Neural progenitor cell (in vitro differentiated cells): ENCODE results near the gene RPS6KA2. TPM values are rescaled to one million over a fixed set of nuclear protein-coding genes. Genes with fewer than 3 reads are reported as not detected.
A peak's percentile ranks its signal among the peaks of the same experiment; 100 is the strongest.

Experiments used
- DNase-seq: peaks from one replicate; pipeline ENCODE4 v3.0.0-alpha.2; 2016; ENCODE audit warnings: low spot score
- H2AFZ ChIP-seq: fragments of 200-600 bp; sonication (generic); replicated peaks from 2 replicates; pipeline ENCODE4 v1.6.1; 2016; ENCODE audit warnings: antibody characterized with exemption
- H3F3A ChIP-seq: fragments of 200-600 bp; sonication (generic); 2 replicates; pipeline ENCODE4 v1.6.1; 2016; ENCODE audit warnings: antibody characterized with exemption, low read depth
- H3K27ac ChIP-seq: fragments of 200-600 bp; sonication (generic); 2 replicates; pipeline ENCODE4 v1.5.1; 2016; ENCODE audit warnings: mild to moderate bottlenecking
- H3K27me3 ChIP-seq: fragments of 200-600 bp; sonication (generic); 2 replicates; pipeline ENCODE4 v1.6.1; 2016; ENCODE audit warnings: mild to moderate bottlenecking, moderate library complexity
- H3K36me3 ChIP-seq: fragments of 200-600 bp; sonication (generic); 2 replicates; pipeline ENCODE4 v1.5.1; 2016
- H3K4me1 ChIP-seq: fragments of 200-600 bp; sonication (generic); 2 replicates; pipeline ENCODE4 v1.6.1; 2016; ENCODE audit warnings: mixed run types
- H3K4me2 ChIP-seq: fragments of 200-600 bp; sonication (generic); 2 replicates; pipeline ENCODE4 v1.6.1; 2016
- H3K4me3 ChIP-seq: fragments of 200-600 bp; sonication (generic); 2 replicates; pipeline ENCODE4 v1.5.1; 2016
- H3K79me2 ChIP-seq: fragments of 200-600 bp; sonication (generic); 2 replicates; pipeline ENCODE4 v1.6.1; 2016; ENCODE audit warnings: low read depth
- H3K9ac ChIP-seq: fragments of 200-600 bp; sonication (generic); 2 replicates; pipeline ENCODE4 v1.6.1; 2016
- H3K9me3 ChIP-seq: fragments of 200-600 bp; sonication (generic); 2 replicates; pipeline ENCODE4 v1.5.1; 2016; ENCODE audit warnings: low read depth
- H4K20me1 ChIP-seq: fragments of 200-600 bp; sonication (generic); 2 replicates; pipeline ENCODE4 v1.6.1; 2016; ENCODE audit warnings: low read depth
- H3K27ac Mint-ChIP-seq: 3 replicates; pipeline ENCODE4 v1.8.0; 2021; ENCODE audit warnings: mixed read lengths
- H3K27me3 Mint-ChIP-seq: 2 replicates; pipeline ENCODE4 v1.8.0; 2022; ENCODE audit warnings: low read depth, mild to moderate bottlenecking, inconsistent platforms, moderate library complexity, mixed read lengths; ENCODE audit not compliant: insufficient read depth
- H3K36me3 Mint-ChIP-seq: 3 replicates; pipeline ENCODE4 v1.8.0; 2021; ENCODE audit warnings: mixed read lengths
- H3K4me1 Mint-ChIP-seq: 3 replicates; pipeline ENCODE4 v1.8.0; 2021; ENCODE audit warnings: mixed read lengths
- H3K4me3 Mint-ChIP-seq: 3 replicates; pipeline ENCODE4 v1.8.0; 2021; ENCODE audit warnings: mild to moderate bottlenecking, moderate library complexity, mixed read lengths
- H3K9me3 Mint-ChIP-seq: 3 replicates; pipeline ENCODE4 v1.8.0; 2020; ENCODE audit warnings: mixed read lengths
- CTCF ChIP-seq: fragments of 200-600 bp; sonication (generic); IDR thresholded peaks from 2 replicates; pipeline ENCODE4 v1.5.1; 2017; ENCODE audit warnings: antibody characterized with exemption, mild to moderate bottlenecking
- EZH2 ChIP-seq: fragments of 200-600 bp; sonication (generic); IDR thresholded peaks from 2 replicates; pipeline ENCODE4 v1.6.1; 2017; ENCODE audit warnings: antibody characterized with exemption, mild to moderate bottlenecking, moderate library complexity
- EZH2phosphoT487 ChIP-seq: fragments of 200-600 bp; sonication (generic); IDR thresholded peaks from 2 replicates; pipeline ENCODE4 v1.6.1; 2017; ENCODE audit warnings: antibody characterized with exemption
- total RNA-seq: library from RNA; depleted of rRNA; stranded (reverse); fragments of >200 nt; gene quantifications from 2 replicates; pipeline ENCODE4 v1.2.3, GENCODE V29; 2015; ENCODE audit warnings: low replicate concordance

Gene RPS6KA2
- total RNA-seq, 1 donor from 2014 or later = 8.2 TPM

- no peaks in the 10 kb centered on the region for H3K9me3 ChIP-seq
- no peaks in the 10 kb centered on the region for H3F3A ChIP-seq
- no peak overlapping the region for H3K9ac ChIP-seq
- Mint-ChIP-seq H3K9me3 (no peaks in the 10 kb centered on the region), H3K4me1 (no peaks in the 10 kb centered on the region), H3K27me3 (peaks cover 2% of the 10 kb centered on the region), H3K4me3 (no peak overlapping the region), H3K27ac (no peak overlapping the region), H3K36me3 (peaks cover 9% of the 10 kb centered on the region)
- no peaks in the 10 kb centered on the region for H3K4me1 ChIP-seq
- H3K4me3 ChIP-seq = no peak overlapping the region
- TF ChIP-seq CTCF (no peak), EZH2 (no peak), EZH2phosphoT487 (no peak)
- H4K20me1 ChIP-seq = no peaks in the 10 kb centered on the region
- no peak overlapping the region for H3K4me2 ChIP-seq
- no peak overlapping the region for H3K27ac ChIP-seq
- H2AFZ ChIP-seq = no peak overlapping the region
- no peaks in the 10 kb centered on the region for H3K79me2 ChIP-seq
- DNase-seq = no peak
- no peaks in the 10 kb centered on the region for H3K27me3 ChIP-seq
- no peaks in the 10 kb centered on the region for H3K36me3 ChIP-seq
These were observed 203.9 kb downstream of the RPS6KA2 start for GRCh38 chr6:166423051-166423745.

DNA sequence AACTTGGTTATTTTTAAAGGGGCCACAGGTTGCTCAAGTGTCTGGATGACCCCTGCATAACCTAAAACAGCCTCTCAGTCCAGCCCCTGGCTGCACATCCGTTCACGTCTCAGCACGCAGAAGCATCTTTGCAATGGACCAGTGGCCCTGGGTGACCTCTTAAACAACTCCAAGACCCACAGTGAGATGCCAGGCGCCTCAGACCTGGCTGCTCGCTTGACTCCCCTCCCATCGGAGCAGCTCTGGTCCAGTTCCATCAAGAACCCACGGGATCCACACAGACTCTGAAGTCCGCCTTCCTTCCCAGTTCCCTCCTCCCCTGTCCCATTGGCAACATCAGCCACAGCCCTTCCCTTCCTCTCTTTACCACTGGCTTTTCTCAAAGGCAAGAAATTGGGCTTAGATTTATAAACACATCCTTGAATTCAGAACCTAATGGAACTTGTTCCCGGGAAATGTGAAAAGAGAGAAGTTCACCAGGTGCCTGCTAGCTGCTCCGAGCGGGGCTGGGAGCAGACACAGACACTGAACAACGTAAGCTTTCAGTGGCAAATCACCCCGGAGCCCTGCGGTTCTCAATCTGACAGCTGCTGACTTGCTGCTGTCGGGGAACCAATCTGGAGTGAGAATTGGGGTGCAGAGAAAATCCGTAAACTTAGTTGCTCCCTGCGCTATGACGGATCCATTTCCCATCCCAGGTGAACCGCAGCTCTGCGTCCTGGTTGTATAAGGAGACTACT is 204.7 kb downstream of the RPS6KA2 start:
- Histone ChIP-seq H3K4me1 (no peaks in the 10 kb centered on the region), H4K20me1 (no peaks in the 10 kb centered on the region), H3F3A (no peaks in the 10 kb centered on the region), H3K9ac (no peak overlapping the region), H3K36me3 (no peaks in the 10 kb centered on the region), H3K79me2 (no peaks in the 10 kb centered on the region), H3K27me3 (no peaks in the 10 kb centered on the region), H3K4me3 (no peak overlapping the region), H3K4me2 (no peak overlapping the region), H3K27ac (no peak overlapping the region), H3K9me3 (no peaks in the 10 kb centered on the region), H2AFZ (no peak overlapping the region)
- H3K9me3 Mint-ChIP-seq = no peaks in the 10 kb centered on the region
- peaks cover 13% of the 10 kb centered on the region for H3K36me3 Mint-ChIP-seq
- H3K4me1 Mint-ChIP-seq = no peaks in the 10 kb centered on the region
- no peak overlapping the region for H3K4me3 Mint-ChIP-seq
- TF ChIP-seq CTCF (no peak), EZH2 (no peak), EZH2phosphoT487 (no peak)
- H3K27me3 Mint-ChIP-seq = peaks cover 2% of the 10 kb centered on the region
- no peak for DNase-seq
- no peak overlapping the region for H3K27ac Mint-ChIP-seq

GRCh38 chr6:166420351-166420750 is 206.7 kb downstream of the RPS6KA2 start:
- no peak overlapping the region for H3K27ac ChIP-seq
- no peaks in the 10 kb centered on the region for H3K36me3 ChIP-seq
- H4K20me1 ChIP-seq = no peaks in the 10 kb centered on the region
- Mint-ChIP-seq H3K27me3 (peaks cover 2% of the 10 kb centered on the region), H3K4me3 (no peak overlapping the region), H3K36me3 (peaks cover 28% of the 10 kb centered on the region), H3K27ac (no peak overlapping the region), H3K4me1 (no peaks in the 10 kb centered on the region), H3K9me3 (peaks cover 4% of the 10 kb centered on the region)
- H3K9ac ChIP-seq = no peak overlapping the region
- no peaks in the 10 kb centered on the region for H3K9me3 ChIP-seq
- no peaks in the 10 kb centered on the region for H3K4me1 ChIP-seq
- no peaks in the 10 kb centered on the region for H3K27me3 ChIP-seq
- TF ChIP-seq EZH2 = no peak
- peak; percentile 18 for TF ChIP-seq CTCF
- no peak overlapping the region for H3K4me2 ChIP-seq
- H3K4me3 ChIP-seq = no peak overlapping the region
- DNase-seq = no peak
- H2AFZ ChIP-seq = no peak overlapping the region
- no peaks in the 10 kb centered on the region for H3K79me2 ChIP-seq
- H3F3A ChIP-seq = no peaks in the 10 kb centered on the region
